ENCODE measurements around the gene QRFP.

The QRFP gene

DNA sequence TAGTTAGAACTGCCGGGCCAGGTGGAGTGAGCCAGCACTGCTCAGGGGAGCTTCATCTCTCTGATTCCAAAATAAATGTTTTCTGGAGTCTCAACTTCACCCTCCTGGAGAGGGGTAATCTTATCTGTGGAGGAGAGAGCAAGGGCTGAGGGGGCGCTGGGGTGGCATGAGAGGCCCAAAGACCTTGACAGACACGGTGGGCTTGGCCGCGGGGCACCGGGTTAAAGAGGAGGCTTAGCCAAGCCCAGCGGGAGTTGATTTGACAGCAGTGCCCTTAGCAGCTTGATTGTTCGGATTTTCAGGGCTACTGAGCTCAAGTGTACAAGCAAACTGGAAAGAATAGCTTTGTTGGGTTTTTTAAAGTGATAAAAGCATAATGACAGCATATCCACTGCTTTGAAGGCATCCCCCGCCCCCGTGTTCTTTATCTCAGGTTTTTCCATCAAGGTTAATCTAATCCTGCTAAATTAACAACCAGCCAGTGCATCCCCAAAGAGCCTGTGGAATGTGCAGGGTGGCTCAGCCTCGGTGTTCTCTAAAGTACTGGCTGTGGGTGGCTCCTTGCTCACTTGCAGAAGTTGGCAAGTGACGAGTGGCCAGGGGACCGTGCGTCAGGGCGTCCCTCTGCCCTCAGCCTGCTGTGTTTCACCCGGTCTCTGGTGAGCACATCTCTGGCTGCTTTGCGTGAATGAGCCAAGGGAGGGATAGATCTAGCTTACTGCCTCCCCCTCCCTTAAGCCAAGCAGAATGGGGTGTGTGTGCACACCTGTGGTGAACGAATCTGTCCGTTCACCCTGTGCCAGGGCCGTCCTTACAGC is 5.5 kb downstream of the QRFP start:
- no peak for DNase-seq

DNA sequence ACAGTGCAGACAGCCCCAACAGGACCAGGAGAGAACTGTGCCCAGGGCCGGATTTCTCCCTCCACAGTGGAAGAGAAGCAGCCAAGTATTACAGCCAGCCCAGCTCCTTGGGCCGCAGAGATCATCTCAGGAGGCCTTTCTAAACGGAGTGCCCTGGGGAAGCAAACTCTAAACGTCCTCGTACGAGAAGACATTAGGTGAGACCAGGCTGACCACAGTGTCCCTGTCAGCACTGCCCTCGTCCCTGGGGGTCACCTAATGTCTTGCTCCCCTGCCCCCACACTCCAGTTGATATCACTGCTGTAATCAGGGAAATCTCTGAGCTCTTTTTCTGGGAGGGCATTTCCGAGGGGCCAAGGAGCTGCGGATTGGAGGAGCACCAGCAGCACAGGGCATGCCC is 6.5 kb downstream of the QRFP start:
- no peak for DNase-seq

DNA sequence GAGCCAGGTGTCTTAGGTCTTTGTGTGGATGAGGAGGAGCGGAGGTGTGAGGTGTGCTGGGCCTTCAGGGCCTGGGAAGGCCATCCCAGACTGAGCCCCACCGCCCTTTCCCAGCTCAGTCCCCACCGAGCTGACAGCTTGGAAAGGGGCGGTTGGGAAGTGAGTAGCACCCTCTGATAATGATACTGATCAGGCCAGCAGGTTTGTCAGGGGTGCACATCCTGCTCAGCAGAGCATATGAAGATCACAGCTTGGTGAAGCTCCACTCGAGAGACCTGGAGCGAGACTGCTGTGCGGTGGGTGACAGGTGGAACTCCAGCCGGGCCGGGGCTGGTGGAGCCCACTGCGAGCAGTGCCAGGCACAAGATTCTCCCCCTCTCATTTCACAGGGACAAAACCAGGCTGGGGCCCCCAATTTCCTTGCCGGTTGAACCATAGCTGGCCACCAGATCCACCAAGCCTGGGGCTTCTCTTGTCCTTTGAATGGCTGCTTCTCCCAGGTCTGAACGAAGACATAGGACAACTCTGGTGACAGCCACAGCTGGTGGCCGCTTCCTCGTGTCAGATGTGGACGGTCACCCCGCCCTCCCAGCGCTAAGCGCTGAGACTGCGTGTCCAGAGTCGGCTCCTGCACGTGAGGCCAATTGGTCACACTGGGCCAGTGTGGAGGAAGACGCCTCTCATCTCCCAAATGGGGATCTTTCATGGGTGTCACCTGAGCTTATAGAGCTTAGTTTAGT is 8.3 kb downstream of the QRFP start:
- no peak for DNase-seq

DNA sequence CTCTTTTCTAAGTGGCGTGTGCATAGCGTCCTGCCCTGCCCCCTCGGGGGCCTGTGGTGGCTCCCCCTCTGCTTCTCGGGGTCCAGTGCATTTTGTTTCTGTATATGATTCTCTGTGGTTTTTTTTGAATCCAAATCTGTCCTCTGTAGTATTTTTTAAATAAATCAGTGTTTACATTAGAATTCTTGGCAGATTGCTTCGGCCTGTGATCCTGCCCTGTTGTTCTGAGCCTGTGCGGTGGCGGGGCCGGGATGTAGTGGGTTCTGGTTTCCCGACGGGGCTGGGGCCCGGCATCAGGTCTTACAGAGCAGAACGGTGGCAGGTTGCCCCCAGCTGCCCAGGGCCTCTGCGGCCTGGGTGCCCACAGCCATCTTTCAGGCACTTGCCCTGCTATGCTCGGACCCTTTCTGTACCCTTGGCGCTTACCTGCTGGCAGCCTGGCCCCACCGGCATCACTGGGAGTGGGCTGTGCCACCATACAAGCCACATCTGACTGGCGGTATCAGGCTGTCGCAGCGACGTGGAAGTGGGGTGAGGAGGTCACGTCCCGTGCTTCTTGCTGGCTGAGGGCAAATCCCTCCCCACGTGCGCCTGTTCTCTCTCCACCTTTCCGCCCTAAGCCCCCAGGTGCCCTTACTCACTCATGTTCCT is 9.0 kb downstream of the QRFP start:
- DNase-seq = no peak

DNA sequence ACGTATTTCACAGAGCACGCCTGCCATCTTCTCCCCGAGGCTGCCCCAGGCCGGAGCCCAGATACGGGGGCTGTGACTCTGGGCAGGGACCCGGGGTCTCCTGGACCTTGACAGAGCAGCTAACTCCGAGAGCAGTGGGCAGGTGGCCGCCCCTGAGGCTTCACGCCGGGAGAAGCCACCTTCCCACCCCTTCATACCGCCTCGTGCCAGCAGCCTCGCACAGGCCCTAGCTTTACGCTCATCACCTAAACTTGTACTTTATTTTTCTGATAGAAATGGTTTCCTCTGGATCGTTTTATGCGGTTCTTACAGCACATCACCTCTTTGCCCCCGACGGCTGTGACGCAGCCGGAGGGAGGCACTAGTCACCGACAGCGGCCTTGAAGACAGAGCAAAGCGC is 9.6 kb downstream of the QRFP start:
- no peak for DNase-seq

DNA sequence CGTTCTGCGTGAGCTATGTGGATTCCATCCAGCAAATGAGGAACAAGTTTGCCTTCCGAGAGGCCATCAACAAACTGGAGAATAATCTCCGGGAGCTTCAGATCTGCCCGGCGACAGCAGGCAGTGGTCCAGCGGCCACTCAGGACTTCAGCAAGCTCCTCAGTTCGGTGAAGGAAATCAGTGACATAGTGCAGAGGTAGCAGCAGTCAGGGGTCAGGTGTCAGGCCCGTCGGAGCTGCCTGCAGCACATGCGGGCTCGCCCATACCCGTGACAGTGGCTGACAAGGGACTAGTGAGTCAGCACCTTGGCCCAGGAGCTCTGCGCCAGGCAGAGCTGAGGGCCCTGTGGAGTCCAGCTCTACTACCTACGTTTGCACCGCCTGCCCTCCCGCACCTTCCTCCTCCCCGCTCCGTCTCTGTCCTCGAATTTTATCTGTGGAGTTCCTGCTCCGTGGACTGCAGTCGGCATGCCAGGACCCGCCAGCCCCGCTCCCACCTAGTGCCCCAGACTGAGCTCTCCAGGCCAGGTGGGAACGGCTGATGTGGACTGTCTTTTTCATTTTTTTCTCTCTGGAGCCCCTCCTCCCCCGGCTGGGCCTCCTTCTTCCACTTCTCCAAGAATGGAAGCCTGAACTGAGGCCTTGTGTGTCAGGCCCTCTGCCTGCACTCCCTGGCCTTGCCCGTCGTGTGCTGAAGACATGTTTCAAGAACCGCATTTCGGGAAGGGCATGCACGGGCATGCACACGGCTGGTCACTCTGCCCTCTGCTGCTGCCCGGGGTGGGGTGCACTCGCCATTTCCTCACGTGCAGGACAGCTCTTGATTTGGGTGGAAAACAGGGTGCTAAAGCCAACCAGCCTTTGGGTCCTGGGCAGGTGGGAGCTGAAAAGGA is 10.9 kb downstream of the QRFP start:
- DNase-seq = no peak

DNA sequence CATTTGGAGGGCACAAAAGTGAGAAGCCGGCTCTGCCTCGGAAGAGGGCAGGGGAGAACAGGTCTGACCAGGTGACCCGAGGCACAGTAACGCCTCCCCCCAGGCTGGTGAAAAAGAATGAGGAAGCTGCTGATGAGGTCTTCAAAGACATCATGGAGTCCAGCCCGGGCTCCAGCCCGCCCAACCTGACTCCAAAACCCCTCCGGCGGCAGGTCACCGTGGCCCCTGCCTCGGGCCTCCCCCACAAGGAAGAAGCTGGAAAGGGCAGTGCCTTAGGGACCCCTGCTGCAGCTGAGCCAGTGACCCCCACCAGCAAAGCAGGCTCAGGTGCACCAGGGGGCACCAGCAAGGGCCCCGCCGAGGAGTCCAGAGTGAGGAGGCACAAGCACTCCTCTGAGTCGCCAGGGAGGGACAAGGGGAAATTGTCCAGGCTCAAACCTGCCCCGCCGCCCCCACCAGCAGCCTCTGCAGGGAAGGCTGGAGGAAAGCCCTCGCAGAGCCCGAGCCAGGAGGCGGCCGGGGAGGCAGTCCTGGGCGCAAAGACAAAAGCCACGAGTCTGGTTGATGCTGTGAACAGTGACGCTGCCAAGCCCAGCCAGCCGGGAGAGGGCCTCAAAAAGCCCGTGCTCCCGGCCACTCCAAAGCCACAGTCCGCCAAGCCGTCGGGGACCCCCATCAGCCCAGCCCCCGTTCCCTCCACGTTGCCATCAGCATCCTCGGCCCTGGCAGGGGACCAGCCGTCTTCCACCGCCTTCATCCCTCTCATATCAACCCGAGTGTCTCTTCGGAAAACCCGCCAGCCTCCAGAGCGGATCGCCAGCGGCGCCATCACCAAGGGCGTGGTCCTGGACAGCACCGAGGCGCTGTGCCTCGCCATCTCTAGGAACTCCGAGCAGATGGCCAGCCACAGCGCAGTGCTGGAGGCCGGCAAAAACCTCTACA is 11.8 kb downstream of the QRFP start:
- DNase-seq = no peak

DNA sequence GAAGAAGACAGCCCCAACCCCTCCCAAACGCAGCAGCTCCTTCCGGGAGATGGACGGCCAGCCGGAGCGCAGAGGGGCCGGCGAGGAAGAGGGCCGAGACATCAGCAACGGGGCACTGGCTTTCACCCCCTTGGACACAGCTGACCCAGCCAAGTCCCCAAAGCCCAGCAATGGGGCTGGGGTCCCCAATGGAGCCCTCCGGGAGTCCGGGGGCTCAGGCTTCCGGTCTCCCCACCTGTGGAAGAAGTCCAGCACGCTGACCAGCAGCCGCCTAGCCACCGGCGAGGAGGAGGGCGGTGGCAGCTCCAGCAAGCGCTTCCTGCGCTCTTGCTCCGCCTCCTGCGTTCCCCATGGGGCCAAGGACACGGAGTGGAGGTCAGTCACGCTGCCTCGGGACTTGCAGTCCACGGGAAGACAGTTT is 12.5 kb downstream of the QRFP start:
- DNase-seq = no peak

DNA sequence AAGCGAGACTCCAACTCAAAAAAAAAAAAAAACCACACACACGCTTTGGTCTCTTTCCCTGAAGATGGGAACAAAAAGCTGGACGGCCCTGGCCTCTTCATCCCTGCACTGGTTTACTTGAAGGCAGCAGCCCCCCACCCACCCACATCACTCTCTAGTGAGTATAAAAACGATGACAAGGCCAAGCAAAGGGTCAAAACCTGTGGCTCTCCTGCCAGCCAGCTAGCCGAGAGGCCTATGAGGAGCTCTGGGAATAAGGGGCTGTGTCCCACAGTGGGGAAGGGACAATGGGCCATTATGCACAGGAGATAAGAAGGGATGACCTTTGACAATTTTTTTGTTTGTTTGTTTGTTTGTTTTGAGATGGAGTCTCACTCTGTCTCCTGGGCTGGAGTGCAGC is 13.1 kb downstream of the QRFP start:
- no peak for DNase-seq

DNA sequence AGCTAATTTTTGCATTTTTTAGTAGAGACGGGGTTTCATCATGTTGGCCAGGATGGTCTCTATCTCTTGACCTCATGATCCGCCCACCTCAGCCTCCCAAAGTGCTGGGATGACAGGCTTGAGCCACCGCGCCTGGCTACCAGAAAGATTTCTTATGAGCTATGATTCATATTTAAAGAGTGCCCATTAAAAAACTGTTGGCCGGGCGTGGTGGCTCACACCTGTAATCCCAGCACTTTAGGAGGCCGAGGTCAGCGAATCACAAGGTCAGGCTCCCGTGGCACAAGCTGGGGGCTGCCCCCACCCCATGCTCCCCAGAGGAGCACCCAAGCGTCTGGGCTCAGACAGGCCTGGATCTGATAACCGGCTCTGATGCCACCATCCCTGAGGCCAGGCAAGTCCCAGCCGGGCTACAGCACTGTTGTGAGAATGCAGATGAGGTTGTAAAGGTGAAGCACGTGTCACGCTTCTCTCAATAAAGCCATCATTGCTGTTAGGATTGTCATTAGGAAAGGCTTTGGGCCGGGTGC is 13.9 kb downstream of the QRFP start:
- DNase-seq = no peak

DNA sequence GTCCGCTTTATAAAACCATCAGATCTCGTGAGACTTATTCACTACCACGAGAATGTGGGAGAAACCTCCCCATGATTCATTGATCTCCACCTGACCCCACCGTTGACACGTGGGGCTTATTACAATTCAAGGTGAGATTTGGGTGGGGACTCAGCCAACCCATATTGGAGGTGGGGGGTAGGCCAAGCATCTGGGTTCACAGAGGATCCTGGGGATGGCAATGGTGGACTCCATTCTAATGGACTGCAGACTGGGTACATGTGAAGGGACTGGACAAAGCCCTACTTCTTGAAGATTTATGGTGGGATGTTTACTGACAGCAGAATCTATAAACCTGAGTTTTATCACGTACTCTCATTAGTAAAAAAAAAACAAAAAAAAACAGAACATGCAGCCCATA is 15.1 kb downstream of the QRFP start:
- no peak for DNase-seq

DNA sequence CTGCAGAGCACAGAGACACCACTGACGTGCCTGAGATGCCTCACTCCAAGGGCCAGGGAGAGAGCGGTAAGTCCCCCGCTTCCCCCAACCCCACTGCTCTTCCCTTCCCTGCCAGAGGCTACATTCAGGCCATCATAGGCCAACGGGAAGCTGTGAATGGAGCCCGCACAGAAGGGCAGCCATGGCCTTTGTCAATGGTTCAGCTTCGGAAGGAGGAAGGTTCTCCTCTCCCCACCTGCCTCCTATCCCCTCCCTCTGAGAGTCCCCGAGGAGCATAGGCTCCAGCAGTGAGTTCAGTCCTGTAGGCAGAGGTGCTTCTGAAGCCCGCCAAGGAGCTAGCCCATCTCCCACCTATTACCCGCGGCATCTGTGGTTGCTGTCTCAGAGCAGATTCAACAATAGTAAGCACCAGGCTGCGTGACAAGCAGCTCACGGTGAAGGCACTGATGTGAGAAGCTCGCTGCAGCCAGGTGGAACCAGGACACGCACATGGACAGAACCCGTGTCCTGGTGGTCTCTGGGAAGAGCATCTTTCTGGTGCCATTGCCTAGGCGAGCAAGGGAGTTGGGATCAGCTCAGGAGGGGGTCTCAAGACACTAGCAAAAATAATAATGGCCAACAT is 15.9 kb downstream of the QRFP start:
- no peak for DNase-seq

DNA sequence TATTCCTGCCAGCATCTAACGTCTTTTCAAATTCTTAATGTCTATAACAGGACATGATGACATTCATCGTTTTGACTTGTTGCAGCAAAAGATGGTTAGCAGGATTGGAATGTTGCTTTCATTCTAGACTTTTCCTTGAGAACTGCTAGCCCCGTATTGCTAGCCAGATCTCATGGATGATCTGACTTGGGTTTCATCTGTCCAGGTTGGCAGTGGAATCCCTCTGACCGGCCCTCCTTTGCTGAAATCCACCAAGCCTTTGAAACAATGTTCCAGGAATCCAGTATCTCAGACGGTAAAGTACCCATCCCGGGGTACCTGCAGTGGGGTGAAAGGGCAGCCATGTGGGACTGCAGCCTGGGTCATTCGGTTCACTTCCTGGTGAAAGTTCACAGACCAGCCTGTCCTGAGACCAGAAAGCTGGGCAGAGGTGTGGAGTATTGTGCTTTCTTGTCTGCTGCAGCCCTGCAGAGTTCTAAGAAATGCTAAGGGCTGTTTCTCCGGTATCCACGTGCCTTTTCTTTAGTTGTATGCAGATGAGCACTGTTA is 16.7 kb downstream of the QRFP start:
- no peak for DNase-seq

DNA sequence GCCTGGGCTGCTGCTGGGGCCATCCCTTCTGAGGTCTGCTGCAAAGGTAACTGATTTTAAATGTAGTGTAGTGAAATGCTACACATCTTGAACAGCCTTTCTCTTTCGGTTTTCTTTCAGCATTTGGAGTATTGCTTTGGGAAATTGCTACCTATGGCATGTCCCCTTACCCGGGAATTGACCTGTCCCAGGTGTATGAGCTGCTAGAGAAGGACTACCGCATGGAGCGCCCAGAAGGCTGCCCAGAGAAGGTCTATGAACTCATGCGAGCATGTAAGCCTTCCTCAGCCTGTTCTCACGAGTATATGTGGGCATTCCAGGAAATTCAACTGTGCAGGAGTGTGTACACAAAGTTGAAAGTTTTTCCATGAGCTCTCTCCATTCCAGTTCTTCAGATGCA is 18.3 kb downstream of the QRFP start:
- no peak for DNase-seq

DNA sequence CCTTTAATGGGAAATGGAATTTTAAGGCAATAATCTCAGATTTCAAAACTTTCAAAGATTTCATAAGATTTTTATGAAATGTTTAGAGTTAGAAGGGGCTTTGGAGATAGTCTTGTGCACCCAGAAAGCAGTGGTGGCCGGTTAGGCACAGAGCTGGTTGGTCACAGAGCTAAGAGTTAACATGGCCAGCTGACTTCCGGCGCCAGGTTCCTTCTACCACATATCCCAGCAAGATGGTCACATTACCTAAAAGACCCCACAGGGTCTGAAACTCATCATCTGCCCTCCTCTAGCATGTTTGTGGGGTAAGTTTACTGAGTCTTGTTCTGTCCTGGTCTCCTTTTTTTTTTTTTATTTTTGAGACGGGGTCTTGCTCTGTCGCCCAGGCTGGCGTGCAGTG is 19.3 kb downstream of the QRFP start:
- no peak for DNase-seq

DNA sequence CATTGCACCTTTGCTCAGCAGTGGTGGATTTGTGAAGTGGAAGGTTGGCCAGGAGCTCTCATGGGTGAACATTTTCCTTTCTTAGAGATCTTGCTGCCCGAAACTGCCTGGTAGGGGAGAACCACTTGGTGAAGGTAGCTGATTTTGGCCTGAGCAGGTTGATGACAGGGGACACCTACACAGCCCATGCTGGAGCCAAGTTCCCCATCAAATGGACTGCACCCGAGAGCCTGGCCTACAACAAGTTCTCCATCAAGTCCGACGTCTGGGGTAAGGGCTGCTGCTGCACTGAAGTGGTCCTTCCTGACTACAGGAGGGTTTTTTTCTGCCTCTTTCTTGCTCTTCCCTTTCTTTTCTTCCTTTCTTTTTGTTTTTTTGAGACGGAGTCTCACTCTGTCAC is 21.8 kb downstream of the QRFP start:
- DNase-seq = no peak

DNA sequence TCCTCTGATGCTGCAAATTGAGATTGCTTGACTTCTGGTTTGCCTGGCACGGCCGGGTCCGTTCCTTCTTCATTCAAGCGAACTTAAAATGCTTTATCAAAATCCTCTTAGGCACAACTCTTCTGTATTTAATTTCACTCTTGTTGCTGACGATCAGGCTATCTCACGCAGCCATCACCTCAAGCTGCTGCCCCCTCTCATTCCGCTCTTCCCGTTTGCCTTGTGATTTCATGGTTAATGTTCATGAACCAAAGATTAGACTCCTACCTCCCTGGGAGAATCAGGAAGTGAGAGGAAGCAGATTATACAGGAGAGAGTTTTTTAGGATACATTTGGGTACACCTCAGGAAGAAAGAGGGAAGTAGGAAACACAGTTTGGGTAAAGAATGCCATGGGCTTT is 22.6 kb downstream of the QRFP start:
- DNase-seq = no peak

DNA sequence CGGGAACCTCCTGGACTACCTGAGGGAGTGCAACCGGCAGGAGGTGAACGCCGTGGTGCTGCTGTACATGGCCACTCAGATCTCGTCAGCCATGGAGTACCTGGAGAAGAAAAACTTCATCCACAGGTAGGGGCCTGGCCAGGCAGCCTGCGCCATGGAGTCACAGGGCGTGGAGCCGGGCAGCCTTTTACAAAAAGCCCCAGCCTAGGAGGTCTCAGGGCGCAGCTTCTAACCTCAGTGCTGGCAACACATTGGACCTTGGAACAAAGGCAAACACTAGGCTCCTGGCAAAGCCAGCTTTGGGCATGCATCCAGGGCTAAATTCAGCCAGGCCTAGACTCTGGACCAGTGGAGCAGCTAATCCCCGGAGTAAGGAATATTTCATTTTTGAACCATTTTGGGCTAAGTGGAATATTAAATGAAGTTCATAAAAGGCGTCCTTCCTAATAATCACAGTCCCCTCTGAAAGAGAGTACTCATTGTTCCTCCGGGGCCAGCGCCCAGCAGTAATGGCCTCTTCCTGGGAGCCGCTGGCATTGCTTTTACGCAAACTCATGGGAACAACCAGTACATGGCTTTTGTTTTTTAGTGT is 23.6 kb downstream of the QRFP start:
- DNase-seq = peak; percentile 83

DNA sequence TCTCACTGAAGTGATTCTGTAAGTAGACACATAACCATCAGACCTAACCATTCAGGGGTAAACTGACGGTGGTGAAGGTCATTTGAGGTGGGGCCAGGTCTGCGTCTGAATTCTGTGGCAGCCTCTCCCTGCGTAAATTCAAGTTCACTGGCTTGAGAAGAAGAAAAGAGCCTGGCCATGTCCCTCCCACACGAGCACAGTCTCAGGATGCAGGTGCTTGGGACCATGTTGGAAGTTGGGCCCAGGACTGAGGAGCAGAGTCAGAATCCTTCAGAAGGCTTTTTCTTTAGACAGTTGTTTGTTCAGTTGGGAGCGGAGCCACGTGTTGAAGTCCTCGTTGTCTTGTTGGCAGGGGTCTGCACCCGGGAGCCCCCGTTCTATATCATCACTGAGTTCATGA is 24.1 kb downstream of the QRFP start:
- peak; percentile 46 for DNase-seq

DNA sequence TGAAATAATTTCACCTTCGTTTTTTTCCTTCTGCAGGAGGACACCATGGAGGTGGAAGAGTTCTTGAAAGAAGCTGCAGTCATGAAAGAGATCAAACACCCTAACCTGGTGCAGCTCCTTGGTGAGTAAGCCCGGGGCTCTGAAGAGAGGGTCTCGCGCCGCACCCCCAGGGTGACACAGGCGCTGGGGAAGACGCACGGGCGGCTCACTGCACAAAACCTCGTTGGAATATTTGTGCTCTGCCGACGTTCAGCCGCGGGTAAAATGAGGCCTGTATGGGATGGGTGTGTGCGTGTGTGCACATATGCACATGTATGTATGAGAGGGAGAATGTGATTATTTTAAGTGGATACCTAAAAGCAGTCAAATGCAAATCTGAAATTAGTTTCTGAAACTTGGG is 24.5 kb downstream of the QRFP start:
- no peak for DNase-seq
